Measurements from ENCODE around the gene SHOC2.

DNA sequence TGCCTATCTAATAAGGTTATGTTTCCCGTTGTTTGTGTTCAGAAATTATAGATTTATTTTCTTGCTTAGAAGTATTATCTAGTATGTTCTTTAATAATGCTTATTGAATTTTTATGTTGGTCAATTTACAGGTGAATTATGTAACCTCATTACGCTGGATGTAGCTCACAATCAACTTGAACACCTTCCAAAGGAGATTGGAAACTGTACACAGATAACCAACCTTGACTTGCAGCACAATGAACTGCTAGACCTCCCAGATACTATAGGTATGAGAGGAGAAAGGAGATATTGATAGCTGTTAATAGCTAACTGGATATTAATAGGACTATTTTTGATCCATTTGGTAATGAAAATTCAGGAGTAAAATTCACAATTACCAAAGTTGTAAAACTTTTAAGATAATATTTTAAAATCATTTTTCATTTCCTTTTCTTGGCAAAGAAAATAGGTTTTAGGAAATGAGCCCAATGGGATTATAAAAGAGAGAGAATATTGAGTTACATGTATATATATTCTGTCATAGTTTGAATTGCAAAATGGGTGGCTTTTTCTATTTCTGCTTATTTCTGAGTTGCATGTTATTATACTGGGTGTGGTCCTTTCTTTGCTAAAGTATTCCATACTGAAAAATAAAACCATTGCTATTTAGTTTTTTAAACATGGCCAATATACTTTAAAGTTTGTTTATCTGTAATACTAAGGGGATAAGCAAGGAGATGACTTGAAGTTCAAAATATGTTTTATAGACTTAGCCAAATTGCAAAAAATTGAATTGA is 66.3 kb downstream of the SHOC2 start:
- no peak for TF ChIP-seq CTBP1 (IDR thresholded peaks at IDR 0.05; ENCODE audit: borderline replicate concordance)
- no peak for TF ChIP-seq HDGF (IDR thresholded peaks at IDR 0.05; ENCODE audit: borderline replicate concordance)
- TF ChIP-seq FOXK2 (IDR thresholded peaks at IDR 0.05) = no peak
- TF ChIP-seq TARDBP (IDR thresholded peaks at IDR 0.05) = no peak
- TF ChIP-seq ARNT (IDR thresholded peaks at IDR 0.05) = no peak
- no peak for TF ChIP-seq ELF4 (IDR thresholded peaks at IDR 0.05)
- no peak for TF ChIP-seq ZNF384 (IDR thresholded peaks at IDR 0.05)
- TF ChIP-seq NFRKB (IDR thresholded peaks at IDR 0.05) = no peak
- TF ChIP-seq FOXM1 (IDR thresholded peaks at IDR 0.05; ENCODE audit: borderline replicate concordance) = no peak
- TF ChIP-seq SP1 (IDR thresholded peaks at IDR 0.05) = no peak
